Measurements from ENCODE around the gene KCNIP2.

KCNIP2 gene

DNA sequence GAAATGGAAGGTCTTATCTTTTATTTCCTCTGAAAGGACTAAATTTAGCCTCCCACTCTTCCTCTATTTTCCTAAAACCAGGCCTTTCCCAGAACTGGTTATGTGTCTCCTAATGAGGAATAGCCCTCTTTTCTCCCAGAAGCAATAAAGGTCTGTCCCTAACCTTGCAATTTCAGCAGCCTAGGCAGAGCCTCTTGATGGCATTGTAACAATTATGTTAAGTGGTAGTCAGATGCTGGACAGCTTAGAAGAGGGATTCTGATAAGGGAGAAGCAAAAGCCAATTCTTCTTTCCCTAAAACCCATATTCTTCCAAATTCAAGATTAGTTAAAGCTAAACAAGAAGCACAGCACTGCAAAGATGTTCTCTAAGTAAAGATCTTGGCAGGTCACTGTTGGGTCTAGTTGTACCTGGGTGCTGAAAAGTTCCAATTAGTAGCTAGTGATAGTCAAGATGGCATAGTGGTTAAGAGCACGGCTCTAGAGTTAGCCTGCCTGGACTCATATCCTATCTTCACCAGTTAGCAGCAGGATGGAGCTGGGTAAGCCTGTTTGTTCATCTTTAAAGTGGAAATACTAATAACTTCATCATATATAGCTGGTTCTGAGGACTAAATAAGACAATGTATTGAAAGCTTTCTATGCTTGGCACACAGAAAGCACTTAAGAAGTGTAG is 14.3 kb upstream of the KCNIP2 start:
- Histone ChIP-seq H3K9me3 (no peaks in the 10 kb centered on the region), H3K4me3 (ENCODE audit: low read depth, low read length) (no peak overlapping the region), H3K4me1 (no peaks in the 10 kb centered on the region; the same call in 1 of the 2 replicates), H3K27me3 (no peaks in the 10 kb centered on the region), H3K36me3 (no peaks in the 10 kb centered on the region)
- no peak for TF ChIP-seq CTCF (IDR thresholded peaks at IDR 0.05; ENCODE audit: low read depth, low read length)
- DNase-seq = no peak

DNA sequence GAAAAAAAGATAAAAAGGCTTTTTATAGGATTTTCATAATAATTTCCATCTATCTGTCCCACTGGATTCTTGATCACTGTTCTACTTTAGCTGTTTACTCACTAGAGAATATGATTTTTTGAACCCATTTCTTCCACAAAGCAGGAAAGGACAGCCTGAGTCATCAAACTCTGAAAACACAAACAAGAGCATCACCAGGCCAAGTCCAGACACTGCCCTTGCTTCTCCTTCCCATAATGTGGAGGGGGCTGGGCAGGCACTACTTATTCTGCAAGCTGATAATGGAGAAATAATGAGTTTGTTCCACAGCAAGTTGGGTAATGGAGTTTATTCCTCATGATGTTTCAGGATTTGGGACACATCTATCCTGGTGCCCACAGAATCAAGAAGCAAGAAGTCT is 13.0 kb upstream of the KCNIP2 start:
- H3K4me3 ChIP-seq (ENCODE audit: low read depth, low read length) = no peak overlapping the region
- no peak for TF ChIP-seq CTCF (IDR thresholded peaks at IDR 0.05; ENCODE audit: low read depth, low read length)
- H3K4me1 ChIP-seq = no peaks in the 10 kb centered on the region; the same call in 1 of the 2 replicates
- no peaks in the 10 kb centered on the region for H3K27me3 ChIP-seq
- no peak for DNase-seq
- no peaks in the 10 kb centered on the region for H3K9me3 ChIP-seq
- no peaks in the 10 kb centered on the region for H3K36me3 ChIP-seq

GRCh38 chr10:101851411-101852116 is 8.0 kb upstream of the KCNIP2 start:
- DNase-seq = no peak

GRCh38 chr10:101850749-101851148 is 7.1 kb upstream of the KCNIP2 start:
- Histone ChIP-seq H3K4me1 (no peaks in the 10 kb centered on the region), H3K9me3 (no peaks in the 10 kb centered on the region), H3K27me3 (no peaks in the 10 kb centered on the region), H3K4me3 (ENCODE audit: low read depth, low read length) (no peak overlapping the region), H3K36me3 (no peaks in the 10 kb centered on the region)
- no peak for DNase-seq
- no peak for TF ChIP-seq CTCF (IDR thresholded peaks at IDR 0.05; ENCODE audit: low read depth, low read length)

More at GRCh38 chr10:101851411-101852116, 8.0 kb upstream of the KCNIP2 start:
- Histone ChIP-seq H3K36me3 (no peaks in the 10 kb centered on the region), H3K4me1 (no peaks in the 10 kb centered on the region; the same call in 1 of the 2 replicates), H3K9me3 (no peaks in the 10 kb centered on the region), H3K27me3 (no peaks in the 10 kb centered on the region), H3K4me3 (ENCODE audit: low read depth, low read length) (no peak overlapping the region)
- TF ChIP-seq CTCF (IDR thresholded peaks at IDR 0.05; ENCODE audit: low read depth, low read length) = no peak

- H3K4me1 ChIP-seq = no peaks in the 10 kb centered on the region
These were observed 5.3 kb upstream of the KCNIP2 start for GRCh38 chr10:101848894-101849351.

More at GRCh38 chr10:101848894-101849351, 5.3 kb upstream of the KCNIP2 start:
- Histone ChIP-seq H3K36me3 (no peaks in the 10 kb centered on the region), H3K9me3 (no peaks in the 10 kb centered on the region), H3K27me3 (no peaks in the 10 kb centered on the region), H3K4me3 (ENCODE audit: low read depth, low read length) (no peak overlapping the region)
- DNase-seq = no peak
- no peak for TF ChIP-seq CTCF (IDR thresholded peaks at IDR 0.05; ENCODE audit: low read depth, low read length)
